GM12878 (cell line): ENCODE results near the gene HEXA. TPM values are rescaled to one million over a fixed set of nuclear protein-coding genes. Genes with fewer than 3 reads are reported as not detected.

Source experiments
- ATAC-seq: fragments of 200-7000 bp; cut with Tn5 transposase; 3 replicates; pipeline ENCODE4 v1.9.1; 2020; ENCODE audit warnings: mild to moderate bottlenecking, moderate library complexity
- BruUV-seq: library from RNA; stranded (reverse); fragments of 400-500 nt; replicated peaks from 2 replicates; lab custom pipeline; 2021; lab: Mats Ljungman, UMichigan
- CTCF ChIA-PET: fragments of 300-600 bp; sonication (Branson Sonifier 250); formaldehyde crosslinking; extraction: SDS; loops from one replicate; lab custom pipeline; 2021; ENCODE audit warnings: inconsistent platforms; lab: Yijun Ruan, JAX
- POLR2A ChIA-PET: fragments of 350-600 bp; formaldehyde crosslinking; extraction: SDS; loops from one replicate; lab custom pipeline; 2021; ENCODE audit warnings: inconsistent platforms; lab: Charles Lee
- RAD21 ChIA-PET: fragments of 300-600 bp; sonication (Branson Sonifier 250); formaldehyde crosslinking; loops from one replicate; lab custom pipeline; 2023; ENCODE audit warnings: antibody characterized with exemption; ENCODE audit not compliant: unreplicated experiment; lab: Charles Lee
- SMC1A ChIA-PET: fragments of 300-600 bp; sonication (Branson Sonifier 250); formaldehyde crosslinking; loops from one replicate; lab custom pipeline; 2023; ENCODE audit not compliant: unreplicated experiment, uncharacterized antibody; lab: Charles Lee
- DNase-seq: peaks from one replicate; pipeline ENCODE4 v3.0.0-alpha.2; 2011; ENCODE audit warnings: low read depth, low spot score
- FAIRE-seq: peaks from 3 replicates; lab custom pipeline; 2011; peaks lifted over from hg19 to GRCh38; lab: Jason Lieb, UNC
- H2AFZ ChIP-seq: 2 replicates; pipeline ENCODE4 v1.6.0; 2011; ENCODE audit warnings: low read depth, low read length, control low read depth; ENCODE audit not compliant: control insufficient read depth
- H3K27ac ChIP-seq: 2 replicates; pipeline ENCODE4 v1.5.1; 2011; ENCODE audit warnings: control low read depth; ENCODE audit not compliant: control insufficient read depth, insufficient read depth
- H3K27me3 ChIP-seq, 2 experiments: replicated peaks in 1 of 2; 2 replicates each; pipeline versions ENCODE4 v1.6.0 to v1.6.1; 2011; ENCODE audit warnings: low read length in 1 of 2; ENCODE audit not compliant: control insufficient read depth in 2 of 2, insufficient read depth in 2 of 2
- H3K36me3 ChIP-seq, 2 experiments: 2 replicates each; pipeline ENCODE4 v1.5.1; 2011; ENCODE audit warnings: low read length in 1 of 2; ENCODE audit not compliant: control insufficient read depth in 2 of 2, insufficient read depth in 2 of 2
- H3K4me1 ChIP-seq: 2 replicates; pipeline ENCODE4 v1.6.1; 2011; ENCODE audit warnings: mild to moderate bottlenecking, low read length, moderate library complexity, mixed read lengths; ENCODE audit not compliant: control insufficient read depth, insufficient read depth
- H3K4me2 ChIP-seq: 2 replicates; pipeline ENCODE4 v1.6.0; 2011; ENCODE audit warnings: control low read depth; ENCODE audit not compliant: control insufficient read depth, insufficient read depth
- H3K4me3 ChIP-seq: fragments of 200-600 bp; sonication (generic); 2 replicates; pipeline ENCODE4 v1.5.1; 2016
- H3K79me2 ChIP-seq: 2 replicates; pipeline ENCODE4 v1.6.0; 2011; ENCODE audit warnings: low read length; ENCODE audit not compliant: control insufficient read depth, insufficient read depth
- H3K9ac ChIP-seq: 2 replicates; pipeline ENCODE4 v1.8.0; 2011; ENCODE audit warnings: low read length, control low read depth, mixed read lengths; ENCODE audit not compliant: control insufficient read depth, insufficient read depth
- H3K9me3 ChIP-seq: replicated peaks from 3 replicates; pipeline ENCODE4 v1.5.1; 2011; ENCODE audit warnings: mild to moderate bottlenecking, low read length; ENCODE audit not compliant: control insufficient read depth, insufficient read depth
- H4K20me1 ChIP-seq: 2 replicates; pipeline ENCODE4 v1.6.0; 2011; ENCODE audit not compliant: control insufficient read depth, insufficient read depth
- ASH2L ChIP-seq: fragments of 300-600, 200-600 bp; sonication (generic); IDR thresholded peaks from 2 replicates; pipeline ENCODE4 v1.6.1; 2017; ENCODE audit warnings: low read depth, mild to moderate bottlenecking, borderline replicate concordance
- BRCA1 ChIP-seq: IDR thresholded peaks from 2 replicates; pipeline ENCODE4 v1.6.1; 2011; ENCODE audit warnings: low read depth, low read length, improper control_type of control experiment
- CREM ChIP-seq: IDR thresholded peaks from 2 replicates; pipeline ENCODE4 v1.6.1; 2014; ENCODE audit warnings: antibody characterized with exemption, low read depth
- ESRRA ChIP-seq: IDR thresholded peaks from 2 replicates; pipeline ENCODE4 v1.6.1; 2012; ENCODE audit warnings: mild to moderate bottlenecking, low read length, improper control_type of control experiment
- ETV6 ChIP-seq, 2 experiments: fragments of 450-650 bp in 1 of 2; IDR thresholded peaks in 1 of 2; conservative IDR thresholded peaks in 1 of 2; 2 replicates each; pipeline ENCODE4 v1.6.1; 2014; ENCODE audit warnings: antibody characterized with exemption in 1 of 2, borderline replicate concordance in 1 of 2, low read depth in 1 of 2, mild to moderate bottlenecking in 1 of 2, moderate library complexity in 1 of 2
- FOXK2 ChIP-seq: fragments of 450-650 bp; IDR thresholded peaks from 2 replicates; pipeline ENCODE4 v1.6.1; 2017; ENCODE audit warnings: mild to moderate bottlenecking, moderate library complexity
- GATAD2B ChIP-seq: fragments of 450-650 bp; conservative IDR thresholded peaks from 2 replicates; pipeline ENCODE4 v1.6.1; 2017; ENCODE audit warnings: low read depth, mild to moderate bottlenecking, moderate library complexity
- LARP7 ChIP-seq: fragments of 450-650 bp; IDR thresholded peaks from 2 replicates; pipeline ENCODE4 v1.6.1; 2017; ENCODE audit warnings: mild to moderate bottlenecking
- MLLT1 ChIP-seq: fragments of 450-650 bp; IDR thresholded peaks from 2 replicates; pipeline ENCODE4 v1.6.1; 2016; ENCODE audit warnings: mild to moderate bottlenecking
- RAD21 ChIP-seq: IDR thresholded peaks from 2 replicates; pipeline ENCODE4 v1.6.1; 2011; ENCODE audit warnings: mild to moderate bottlenecking, low read depth, low read length, moderate library complexity; ENCODE audit not compliant: insufficient read depth
- RBBP5 ChIP-seq: fragments of 200-600 bp; sonication (generic); conservative IDR thresholded peaks from 2 replicates; pipeline ENCODE4 v1.6.1; 2016
- SIN3A ChIP-seq: IDR thresholded peaks from 2 replicates; pipeline ENCODE4 v1.6.1; 2012; ENCODE audit warnings: low read depth, low read length, improper control_type of control experiment
- SIX5 ChIP-seq: IDR thresholded peaks from 2 replicates; pipeline ENCODE4 v1.6.1; 2011; ENCODE audit warnings: mild to moderate bottlenecking, low read depth, low read length, moderate library complexity; ENCODE audit not compliant: severe bottlenecking
- SREBF2 ChIP-seq: IDR thresholded peaks from 2 replicates; pipeline ENCODE4 v1.6.1; 2012; ENCODE audit warnings: mild to moderate bottlenecking, low read length
- TCF7 ChIP-seq: IDR thresholded peaks from 2 replicates; pipeline ENCODE4 v1.6.1; 2014; ENCODE audit warnings: antibody characterized with exemption, borderline replicate concordance
- ZBED1 ChIP-seq: IDR thresholded peaks from 2 replicates; pipeline ENCODE4 v1.6.1; 2016; ENCODE audit warnings: borderline replicate concordance
- ZNF24 ChIP-seq: fragments of 450-650 bp; IDR thresholded peaks from 2 replicates; pipeline ENCODE4 v1.6.1; 2017; ENCODE audit warnings: antibody characterized with exemption, mild to moderate bottlenecking
- WGBS: methylation state at CpG from one replicate; pipeline ENCODE4 v1.1.6; 2016; ENCODE audit warnings: low lambda C conversion rate; ENCODE audit not compliant: insufficient replicate concordance, insufficient coverage; ENCODE audit errors: missing lambda C conversion rate; 5-methylcytosine and 5-hydroxymethylcytosine counted together
- in situ Hi-C: fragments of 300-500 bp; cut with MboI; formaldehyde crosslinking; loops from 9 replicates; pipeline ENCODE4 v1.14.3; 2018; ENCODE audit warnings: mixed read lengths
- intact Hi-C: fragments of 100-400 bp; cut with micrococcal nuclease; formaldehyde crosslinking; loops from one replicate; pipeline ENCODE4 v1.14.2; 2022; ENCODE audit not compliant: unreplicated experiment
- polyA plus RNA-seq, 11 experiments: library from polyadenylated mRNA; depleted of rRNA in 4 of 11; unstranded in 6 of 11; stranded (reverse) in 5 of 11; fragments of >200 nt; fragmentation: Nextera tagmentation in 4 of 11; fragmentation: Illumina TruSeq in 1 of 11; extraction: Ambion mirVana in 4 of 11; extraction: Trizol in 1 of 11; gene quantifications; 1 replicate in 1 of 11; 2 replicates in 10 of 11; pipeline versions ENCODE4 v1.2.1 to v1.2.3, GENCODE V29; 2011 to 2016; ENCODE audit warnings: inconsistent platforms in 2 of 11, missing spikeins in 2 of 11, low read depth in 1 of 11
- total RNA-seq, 4 experiments: library from RNA; depleted of rRNA in 3 of 4; stranded (reverse); fragments of >200 nt in 3 of 4; fragmentation: Illumina TruSeq in 1 of 4; extraction: Trizol in 1 of 4; gene quantifications; 2 replicates each; pipeline versions ENCODE4 v1.2.1 to v1.2.3, GENCODE V29; 2013 to 2021

Gene HEXA
- total and polyA plus RNA-seq, 10 of the 15 experiments (the other 5 are each of a cell fraction or from before 2014, with no cell fraction given): 24.5 to 151 (median 69.3) TPM

GRCh38 chr15:72313881-72314280 lies 61.9 kb downstream of the HEXA start:
- Histone ChIP-seq H3K9me3 (no peaks in the 10 kb centered on the region), H3K4me2 (no peak overlapping the region), H3K9ac (no peak overlapping the region), H2AFZ (no peak overlapping the region), H3K36me3 (no peaks in the 10 kb centered on the region), H3K79me2 (no peaks in the 10 kb centered on the region), H3K4me3 (no peak overlapping the region), H3K27me3 (no peaks in the 10 kb centered on the region), H3K4me1 (no peaks in the 10 kb centered on the region), H3K27ac (no peak overlapping the region), H4K20me1 (no peaks in the 10 kb centered on the region)
- TF ChIP-seq ESRRA: no peak
- TF ChIP-seq ZNF24: no peak
- no peak for TF ChIP-seq RBBP5
- no peak for TF ChIP-seq SIX5
- no peak for TF ChIP-seq GATAD2B
- no peak for TF ChIP-seq BRCA1
- no peak for TF ChIP-seq MLLT1
- no peak for TF ChIP-seq LARP7
- TF ChIP-seq ETV6 (conservative IDR thresholded peaks at IDR 0.05 in 1 of 2, IDR thresholded peaks at IDR 0.05 in 1 of 2; ENCODE audit: borderline replicate concordance in 1 of 2, low read depth in 1 of 2): no peak
- no peak for TF ChIP-seq CREM
- TF ChIP-seq TCF7: no peak
- no peak for TF ChIP-seq SREBF2
- TF ChIP-seq ASH2L: no peak
- no peak for TF ChIP-seq FOXK2
- no peak for TF ChIP-seq RAD21
- no peak for TF ChIP-seq SIN3A
- TF ChIP-seq ZBED1: no peak
- no peak for FAIRE-seq
- intact Hi-C loops (loop anchor here (5.0 kb wide), 1 partner anchor 218 kb away; no protein-coding TSS in a partner anchor), in situ Hi-C loops (loop anchor here (5.0 kb wide), 1 partner anchor 358 kb away; no protein-coding TSS in a partner anchor)
- RAD21 ChIA-PET: interaction anchor here (0.6 to 2.0 kb wide), 5 partner anchors 52 to 383 kb away, joined by 3 to 8 read pairs (median 4); no protein-coding TSS in a partner anchor
- POLR2A ChIA-PET: interaction anchor here (1.2 kb wide), 1 partner anchor 8 kb away, joined by 3 read pairs; no protein-coding TSS in a partner anchor
- ATAC-seq: no peak
- BruUV-seq: no TSS peak
- WGBS: 57% methylated on average over 2 of the region's 2 CpGs
- no peak for DNase-seq
- CTCF ChIA-PET: interaction anchor here (0.6 to 3.3 kb wide), 18 partner anchors 13 to 408 kb away, joined by 3 to 39 read pairs (median 4); partner anchors contain the start of gene ARIH1
- SMC1A ChIA-PET: interaction anchor here (0.6 to 3.7 kb wide), 9 partner anchors 10 to 286 kb away, joined by 3 to 15 read pairs (median 4); partner anchors contain the start of gene HEXA
